Ishikawa (cell line): ENCODE results near the gene PCNT.

Experiments
- CEBPB ChIP-seq: IDR thresholded peaks from 2 replicates; pipeline ENCODE4 v1.6.1; 2012
- CREB1 ChIP-seq: IDR thresholded peaks from 2 replicates; pipeline ENCODE4 v1.6.1; 2012; ENCODE audit warnings: low read depth
- EGR1 ChIP-seq: IDR thresholded peaks from 2 replicates; pipeline ENCODE4 v1.6.1; 2012
- EP300 ChIP-seq: IDR thresholded peaks from 2 replicates; pipeline ENCODE4 v1.6.1; 2012; ENCODE audit warnings: borderline replicate concordance
- FOXM1 ChIP-seq: IDR thresholded peaks from 2 replicates; pipeline ENCODE4 v1.6.1; 2012; ENCODE audit warnings: low read depth, borderline replicate concordance
- NFIC ChIP-seq: IDR thresholded peaks from 2 replicates; pipeline ENCODE4 v1.6.1; 2012
- RAD21 ChIP-seq: IDR thresholded peaks from 2 replicates; pipeline ENCODE4 v1.6.1; 2012; ENCODE audit warnings: low read depth
- REST ChIP-seq: IDR thresholded peaks from 2 replicates; pipeline ENCODE4 v1.6.1; 2012; ENCODE audit warnings: low read depth, mild to moderate bottlenecking
- TAF1 ChIP-seq: IDR thresholded peaks from 2 replicates; pipeline ENCODE4 v1.6.1; 2012; ENCODE audit warnings: low read depth, mild to moderate bottlenecking
- TCF12 ChIP-seq: IDR thresholded peaks from 2 replicates; pipeline ENCODE4 v1.6.1; 2012; ENCODE audit warnings: low read depth
- TEAD4 ChIP-seq: IDR thresholded peaks from 2 replicates; pipeline ENCODE4 v1.6.1; 2012
- YY1 ChIP-seq: IDR thresholded peaks from 2 replicates; pipeline ENCODE4 v1.6.1; 2012; ENCODE audit warnings: low read depth
- TF ChIP-seq, protein P1 (sequence below): IDR thresholded peaks from 2 replicates; pipeline ENCODE4 v1.6.1; 2012
- TF ChIP-seq, protein P2 (sequence below): IDR thresholded peaks from 2 replicates; pipeline ENCODE4 v1.6.1; 2012

DNA sequence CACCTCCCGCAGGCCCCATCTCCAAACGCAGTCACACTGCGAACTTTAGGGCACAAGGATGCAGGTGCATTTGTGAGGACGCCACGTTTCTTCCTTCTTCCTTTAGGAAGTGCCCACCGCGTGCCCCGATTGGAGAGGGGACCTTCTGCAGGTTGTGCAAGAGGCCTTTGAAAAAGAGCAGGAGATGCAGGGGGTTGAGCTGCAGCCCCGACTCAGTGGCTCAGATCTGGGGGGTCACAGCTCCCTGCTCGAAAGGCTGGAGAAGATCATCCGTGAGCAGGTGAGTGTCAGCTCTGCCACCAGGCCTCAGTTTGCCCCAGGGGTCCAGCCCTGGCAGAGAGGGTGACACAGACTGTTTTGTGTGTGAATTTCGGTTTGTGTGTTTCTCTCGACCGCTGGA lies 103.6 kb downstream of the PCNT start:
- TF ChIP-seq RAD21 (no peak), CREB1 (no peak), REST (no peak), TCF12 (no peak), FOXM1 (no peak), EP300 (no peak), NFIC (no peak), YY1 (no peak), TAF1 (no peak), CEBPB (no peak), EGR1 (no peak), TEAD4 (no peak)
- TF ChIP-seq, protein P1, sequence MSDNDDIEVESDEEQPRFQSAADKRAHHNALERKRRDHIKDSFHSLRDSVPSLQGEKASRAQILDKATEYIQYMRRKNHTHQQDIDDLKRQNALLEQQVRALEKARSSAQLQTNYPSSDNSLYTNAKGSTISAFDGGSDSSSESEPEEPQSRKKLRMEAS, result no peak
- TF ChIP-seq, protein P2, sequence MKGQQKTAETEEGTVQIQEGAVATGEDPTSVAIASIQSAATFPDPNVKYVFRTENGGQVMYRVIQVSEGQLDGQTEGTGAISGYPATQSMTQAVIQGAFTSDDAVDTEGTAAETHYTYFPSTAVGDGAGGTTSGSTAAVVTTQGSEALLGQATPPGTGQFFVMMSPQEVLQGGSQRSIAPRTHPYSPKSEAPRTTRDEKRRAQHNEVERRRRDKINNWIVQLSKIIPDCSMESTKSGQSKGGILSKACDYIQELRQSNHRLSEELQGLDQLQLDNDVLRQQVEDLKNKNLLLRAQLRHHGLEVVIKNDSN, result no peak
